NCI-H1694 treated with DMSO at 0.1 percent for 48 hours (cell line): ENCODE measurements around the gene CYP39A1.

Experiments
- DNase-seq: peaks from one replicate; lab custom pipeline; 2025; lab: John Stamatoyannopoulos, UW

CYP39A1 gene, protein sequence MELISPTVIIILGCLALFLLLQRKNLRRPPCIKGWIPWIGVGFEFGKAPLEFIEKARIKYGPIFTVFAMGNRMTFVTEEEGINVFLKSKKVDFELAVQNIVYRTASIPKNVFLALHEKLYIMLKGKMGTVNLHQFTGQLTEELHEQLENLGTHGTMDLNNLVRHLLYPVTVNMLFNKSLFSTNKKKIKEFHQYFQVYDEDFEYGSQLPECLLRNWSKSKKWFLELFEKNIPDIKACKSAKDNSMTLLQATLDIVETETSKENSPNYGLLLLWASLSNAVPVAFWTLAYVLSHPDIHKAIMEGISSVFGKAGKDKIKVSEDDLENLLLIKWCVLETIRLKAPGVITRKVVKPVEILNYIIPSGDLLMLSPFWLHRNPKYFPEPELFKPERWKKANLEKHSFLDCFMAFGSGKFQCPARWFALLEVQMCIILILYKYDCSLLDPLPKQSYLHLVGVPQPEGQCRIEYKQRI

DNA sequence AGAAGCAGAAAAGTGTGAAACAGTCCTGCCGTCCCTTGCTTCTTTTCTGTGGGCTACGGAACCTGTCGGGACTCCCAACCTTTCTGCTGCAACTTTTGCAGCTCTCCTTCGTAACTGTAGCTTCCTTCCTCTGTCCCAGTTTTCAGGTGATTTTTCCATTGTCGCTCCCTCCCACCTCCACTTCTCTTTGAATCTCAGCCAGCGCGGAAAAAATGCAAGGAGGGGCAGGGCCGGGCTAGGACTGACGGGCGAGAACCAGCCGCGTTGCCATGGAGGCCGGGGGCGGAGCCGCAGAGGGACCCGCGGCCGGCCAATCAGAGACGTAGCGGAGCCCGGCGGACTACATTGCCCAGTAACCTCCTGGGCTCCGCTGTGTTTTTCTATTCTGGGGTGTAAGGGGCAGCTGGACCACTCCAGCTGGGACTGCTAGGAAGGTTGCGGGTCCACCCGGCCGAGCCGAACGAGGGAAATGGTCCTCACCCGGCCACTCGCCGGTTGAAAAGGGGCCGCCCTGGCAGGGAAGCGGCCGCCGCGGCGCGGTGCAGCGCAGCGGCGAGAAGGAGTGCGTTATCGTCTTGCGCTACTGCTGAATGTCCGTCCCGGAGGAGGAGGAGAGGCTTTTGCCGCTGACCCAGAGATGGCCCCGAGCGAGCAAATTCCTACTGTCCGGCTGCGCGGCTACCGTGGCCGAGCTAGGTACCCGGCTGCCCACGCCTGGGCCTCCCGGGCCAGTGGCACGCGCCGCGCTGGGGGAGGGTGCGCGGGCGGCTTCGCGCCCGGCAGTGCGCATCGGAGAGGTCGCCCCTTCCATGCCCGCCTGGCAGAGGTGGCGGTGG lies at the start of gene CYP39A1, which contains the start of gene SLC25A27:
TSS of gene CYP39A1 (minus strand) at position 216 of the 836 bp plus-strand sequence. CDS start 236 bp downstream, outside the sequence.
TSS of gene SLC25A27 (plus strand) at position 373 of the 836 bp plus-strand sequence. CDS start at position 591, 218 bp downstream.
- peak; percentile 55 for DNase-seq

DNA sequence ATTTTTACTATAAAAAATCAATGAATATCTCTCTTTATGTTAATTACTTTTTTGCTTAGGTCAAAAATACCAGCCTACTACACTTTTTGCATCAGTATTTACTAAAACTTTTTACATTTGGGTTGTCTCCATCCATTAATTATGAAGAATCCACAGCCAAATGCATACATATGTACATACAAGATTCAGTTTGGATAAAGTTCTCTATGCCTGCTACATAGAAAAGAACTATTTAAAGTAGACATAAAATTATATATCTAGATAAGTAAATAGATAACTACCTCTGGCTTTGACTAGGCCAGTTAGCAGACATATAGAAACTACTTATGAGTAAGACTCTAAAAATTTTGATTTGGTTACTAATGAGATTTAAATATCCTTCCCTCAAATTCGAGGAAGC lies 47.4 kb upstream of the CYP39A1 start:
- no peak for DNase-seq

DNA sequence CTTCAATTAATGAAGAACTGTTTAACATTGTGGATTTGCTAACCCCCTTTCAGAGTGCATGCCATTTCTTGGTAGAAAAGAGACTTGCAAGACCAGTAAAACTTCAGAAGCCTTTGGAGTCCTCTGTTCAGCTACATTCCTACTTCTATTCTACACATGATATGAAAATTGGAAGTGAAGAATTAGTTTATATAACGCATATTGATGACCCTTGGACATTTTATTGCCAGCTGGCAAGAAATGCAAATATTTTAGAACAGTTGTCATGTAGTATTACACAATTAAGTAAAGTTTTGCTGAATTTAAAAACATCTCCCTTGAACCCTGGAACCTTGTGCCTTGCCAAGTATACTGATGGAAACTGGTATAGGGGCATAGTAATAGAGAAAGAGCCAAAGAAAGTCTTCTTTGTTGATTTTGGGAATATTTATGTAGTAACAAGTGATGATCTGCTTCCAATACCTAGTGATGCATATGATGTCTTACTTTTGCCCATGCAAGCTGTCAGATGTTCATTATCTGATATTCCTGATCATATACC lies 38.4 kb upstream of the CYP39A1 start:
- DNase-seq: no peak

DNA sequence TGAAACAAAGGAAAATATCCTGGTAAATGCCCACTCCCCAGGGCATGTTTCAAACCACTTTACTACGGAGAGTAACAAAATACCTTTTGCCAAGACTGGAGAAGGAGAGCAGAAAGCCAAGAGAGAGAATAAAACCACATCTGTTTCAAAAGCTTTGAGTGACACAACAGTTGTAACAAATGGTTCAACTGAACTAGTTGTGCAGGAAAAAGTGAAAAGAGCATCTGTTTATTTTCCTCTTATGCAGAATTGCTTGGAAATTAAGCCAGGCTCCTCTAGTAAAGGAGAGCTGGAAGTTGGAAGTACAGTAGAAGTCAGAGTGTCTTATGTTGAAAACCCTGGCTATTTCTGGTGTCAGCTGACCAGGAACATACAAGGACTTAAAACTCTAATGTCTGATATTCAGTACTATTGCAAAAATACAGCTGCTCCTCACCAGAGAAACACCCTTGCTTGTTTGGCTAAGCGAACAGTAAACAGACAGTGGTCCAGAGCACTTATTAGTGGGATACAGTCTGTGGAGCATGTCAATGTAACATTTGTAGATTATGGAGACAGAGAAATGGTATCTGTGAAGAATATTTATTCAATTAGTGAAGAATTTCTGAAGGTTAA lies 37.6 kb upstream of the CYP39A1 start:
- no peak for DNase-seq

DNA sequence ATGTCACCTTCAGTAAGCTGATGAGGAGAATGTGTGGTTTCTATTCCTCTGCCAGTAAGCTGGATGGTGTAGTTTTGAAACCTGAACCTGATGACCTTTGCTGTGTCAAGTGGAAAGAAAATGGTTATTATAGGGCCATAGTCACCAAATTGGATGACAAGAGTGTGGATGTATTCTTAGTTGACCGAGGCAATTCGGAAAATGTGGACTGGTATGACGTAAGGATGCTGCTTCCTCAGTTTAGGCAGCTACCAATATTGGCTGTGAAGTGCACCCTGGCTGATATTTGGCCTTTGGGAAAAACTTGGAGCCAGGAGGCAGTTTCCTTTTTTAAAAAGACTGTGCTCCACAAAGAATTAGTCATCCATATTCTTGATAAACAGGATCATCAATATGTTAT lies 37.0 kb upstream of the CYP39A1 start:
- DNase-seq: no peak

DNA sequence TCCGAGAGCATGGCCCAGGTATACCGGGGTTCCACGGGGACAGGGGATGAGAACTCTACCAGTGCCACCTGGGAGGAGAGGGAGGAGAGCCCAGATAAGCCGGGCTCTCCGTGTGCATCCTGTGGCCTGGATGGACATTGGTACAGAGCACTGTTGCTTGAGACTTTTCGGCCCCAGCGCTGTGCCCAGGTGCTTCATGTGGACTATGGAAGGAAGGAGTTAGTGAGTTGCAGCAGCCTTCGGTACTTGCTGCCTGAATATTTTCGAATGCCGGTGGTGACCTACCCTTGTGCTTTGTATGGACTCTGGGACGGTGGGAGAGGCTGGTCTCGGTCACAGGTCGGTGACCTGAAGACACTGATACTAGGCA lies 36.3 kb upstream of the CYP39A1 start:
- DNase-seq: no peak

DNA sequence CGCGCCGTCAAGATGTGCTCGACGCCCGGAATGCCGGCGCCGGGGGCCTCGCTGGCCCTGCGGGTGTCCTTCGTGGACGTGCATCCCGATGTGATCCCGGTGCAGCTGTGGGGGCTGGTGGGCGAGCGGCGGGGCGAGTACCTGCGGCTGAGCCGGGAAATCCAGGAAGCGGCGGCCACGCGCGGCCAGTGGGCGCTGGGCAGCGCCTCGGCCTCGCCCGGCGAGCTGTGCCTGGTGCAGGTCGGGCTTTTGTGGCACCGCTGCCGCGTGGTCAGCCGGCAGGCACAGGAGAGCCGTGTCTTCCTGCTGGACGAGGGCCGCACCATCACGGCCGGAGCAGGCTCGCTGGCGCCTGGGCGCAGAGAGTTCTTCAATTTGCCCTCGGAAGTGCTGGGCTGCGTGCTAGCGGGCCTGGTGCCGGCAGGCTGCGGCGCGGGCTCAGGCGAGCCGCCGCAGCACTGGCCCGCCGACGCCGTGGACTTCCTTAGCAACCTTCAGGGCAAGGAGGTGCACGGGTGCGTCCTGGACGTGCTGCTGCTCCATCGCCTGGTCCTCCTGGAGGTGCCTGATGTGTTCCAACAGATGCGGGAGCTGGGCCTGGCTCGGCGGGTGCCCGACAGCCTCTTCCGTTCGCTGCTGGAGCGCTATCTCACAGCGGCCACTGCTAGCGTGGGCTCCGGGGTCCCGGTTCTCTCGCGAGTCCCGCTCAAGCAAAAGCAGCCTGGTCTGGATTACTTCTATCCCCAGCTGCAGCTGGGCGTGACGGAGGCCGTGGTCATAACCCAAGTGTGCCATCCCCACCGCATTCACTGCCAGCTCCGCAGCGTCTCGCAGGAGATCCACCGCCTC lies 35.7 kb upstream of the CYP39A1 start:
- no peak for DNase-seq

DNA sequence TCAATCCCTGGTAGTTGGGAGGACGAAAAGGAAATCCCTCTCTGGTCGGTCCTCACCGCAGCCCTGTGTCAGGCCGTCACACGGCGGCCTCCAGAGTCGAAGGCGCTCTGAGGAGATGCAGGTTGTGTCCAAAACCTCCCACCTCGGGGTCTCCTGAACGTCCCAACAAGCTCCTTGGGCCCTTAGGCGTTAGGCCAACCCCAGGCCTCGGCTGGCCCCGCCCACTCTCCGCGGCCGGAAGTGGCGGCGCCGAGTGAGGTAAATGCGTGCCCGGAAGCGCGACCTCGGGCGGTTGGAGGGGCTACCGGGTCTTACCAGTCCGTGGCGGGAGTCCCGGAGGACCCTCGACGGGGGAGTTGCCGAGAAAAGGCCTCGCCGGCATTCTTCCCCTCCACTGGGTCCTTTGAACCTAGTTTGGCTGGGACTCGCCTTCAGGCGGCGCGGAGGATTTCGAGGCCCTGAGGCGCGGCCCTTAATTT lies 35.0 kb upstream of the CYP39A1 start, which contains the start of gene TDRD6:
TSS of gene TDRD6 (plus strand) at position 267 of the 479 bp plus-strand sequence. CDS start 244 bp downstream, outside the sequence.
- DNase-seq: no peak

DNA sequence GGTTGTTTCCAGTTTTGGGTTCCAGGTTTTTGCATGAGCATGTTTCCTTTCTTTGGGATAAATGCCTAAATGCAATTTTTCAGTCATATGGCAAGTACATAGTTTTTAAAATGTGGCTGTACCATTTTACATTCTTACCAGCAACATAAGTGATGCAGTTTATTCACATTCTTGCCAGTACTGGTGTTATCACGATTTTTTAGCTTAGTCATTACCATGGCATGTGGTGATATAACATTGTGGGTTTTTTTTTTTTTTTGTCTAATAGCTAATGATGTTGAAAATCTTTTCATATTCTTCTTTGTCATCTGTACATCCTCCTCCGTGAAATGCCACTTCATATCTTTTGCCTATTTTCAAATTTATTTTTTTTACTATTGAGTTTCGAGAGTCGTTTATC lies 32.2 kb upstream of the CYP39A1 start:
- DNase-seq: no peak

DNA sequence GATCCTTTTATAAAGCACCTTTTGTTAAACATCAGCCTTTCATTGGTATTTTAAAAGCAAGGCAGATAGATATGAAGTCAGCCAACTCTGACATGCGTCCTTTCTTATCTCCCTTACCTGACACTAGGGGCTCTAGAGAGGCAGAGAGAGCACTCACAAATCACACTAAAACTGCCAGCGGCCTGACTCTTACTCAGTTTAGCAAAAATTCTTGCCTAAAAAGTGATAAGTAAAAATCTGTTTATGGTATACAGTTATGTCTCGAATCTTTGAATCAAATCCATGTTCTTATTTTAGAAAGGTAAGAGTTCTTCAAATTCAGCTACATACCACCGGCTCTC lies 24.7 kb upstream of the CYP39A1 start:
- DNase-seq: no peak

DNA sequence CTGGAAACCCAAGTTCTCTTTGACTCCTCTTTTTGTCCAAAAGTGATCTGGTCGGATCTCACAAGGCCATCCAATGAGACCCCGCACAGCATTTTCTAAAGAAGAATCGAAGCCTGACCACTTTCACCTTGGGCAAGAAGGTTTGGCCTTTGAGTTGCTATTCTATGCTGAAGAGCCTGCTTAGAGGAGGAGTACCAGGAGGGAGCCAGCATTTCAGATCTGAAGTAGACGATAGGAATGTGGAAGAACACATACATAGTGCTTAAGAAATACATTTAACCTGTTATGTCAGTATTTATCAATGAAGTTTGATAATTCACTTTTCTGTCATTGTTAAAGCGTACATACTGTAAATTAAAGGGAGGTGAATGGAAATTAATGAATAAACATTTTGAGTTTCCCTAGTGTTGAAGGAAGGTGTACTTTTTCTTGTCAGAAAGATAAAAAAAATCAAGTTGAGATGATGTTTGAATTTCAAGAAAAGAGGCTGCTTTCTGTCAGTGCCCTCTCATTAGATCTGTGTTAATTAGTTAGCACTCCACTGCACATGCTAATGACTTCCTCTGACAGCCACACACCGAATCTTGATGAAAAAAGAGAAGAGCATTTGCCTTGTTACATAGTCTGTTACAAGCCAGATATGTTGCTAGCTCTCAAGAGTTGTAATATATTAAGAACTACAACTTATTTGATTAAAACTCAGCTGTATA lies 24.1 kb upstream of the CYP39A1 start:
- no peak for DNase-seq

DNA sequence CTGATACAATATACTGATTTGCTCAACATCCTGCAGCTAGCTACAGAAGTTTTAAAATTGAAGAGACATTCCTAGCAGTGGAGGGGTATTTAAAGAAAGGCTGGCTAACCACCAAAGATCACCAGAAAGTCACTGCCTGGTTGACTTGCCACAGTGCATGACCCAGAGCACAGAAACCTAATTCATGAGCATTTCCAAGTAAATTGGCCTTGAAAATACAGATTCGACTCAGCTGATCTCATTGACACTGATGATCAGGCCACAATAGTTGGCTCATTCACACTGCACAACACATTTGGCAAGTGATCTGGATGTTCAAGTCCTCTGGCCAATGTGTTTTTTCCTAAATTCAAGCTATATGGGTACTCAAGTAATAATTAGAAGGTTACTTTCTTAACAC lies 21.8 kb upstream of the CYP39A1 start:
- no peak for DNase-seq

DNA sequence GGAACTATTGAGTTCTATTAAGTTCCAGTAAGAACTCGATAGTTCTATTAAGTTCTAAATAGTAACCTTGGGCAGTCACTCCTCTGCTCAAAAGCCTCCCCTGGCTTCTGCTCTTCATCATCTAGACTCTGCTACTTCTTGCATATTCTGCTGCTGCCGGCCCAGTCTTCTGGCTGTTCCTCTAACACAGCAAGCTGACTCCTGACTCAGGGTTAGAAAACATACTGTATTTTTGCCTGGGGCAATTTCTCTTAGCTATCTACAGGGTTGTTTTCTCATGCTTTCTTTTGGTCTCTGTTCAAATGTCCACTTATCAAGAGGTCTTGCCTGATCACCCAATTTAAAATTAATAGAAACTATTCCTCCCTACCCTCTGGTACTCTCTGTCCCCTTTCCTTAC lies 14.8 kb upstream of the CYP39A1 start:
- no peak for DNase-seq

DNA sequence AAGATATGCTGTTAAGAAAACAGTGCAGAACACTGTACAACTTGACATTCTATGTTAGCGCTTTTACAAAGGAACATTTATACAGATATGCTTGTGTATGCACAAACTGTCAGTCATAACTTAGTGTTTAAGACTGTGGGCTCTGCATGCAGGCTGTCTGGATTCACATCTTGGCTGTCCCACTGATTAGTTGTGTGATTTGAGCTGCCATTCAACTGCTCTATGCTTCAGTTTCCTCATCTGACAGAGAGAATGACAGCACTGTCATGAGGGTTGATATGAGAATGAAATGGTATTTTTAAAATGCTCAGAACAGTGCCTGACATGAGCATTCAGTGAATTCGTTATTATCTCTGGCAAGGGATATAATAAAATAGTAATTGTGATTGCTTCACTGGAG lies 8.9 kb upstream of the CYP39A1 start:
- DNase-seq: no peak

DNA sequence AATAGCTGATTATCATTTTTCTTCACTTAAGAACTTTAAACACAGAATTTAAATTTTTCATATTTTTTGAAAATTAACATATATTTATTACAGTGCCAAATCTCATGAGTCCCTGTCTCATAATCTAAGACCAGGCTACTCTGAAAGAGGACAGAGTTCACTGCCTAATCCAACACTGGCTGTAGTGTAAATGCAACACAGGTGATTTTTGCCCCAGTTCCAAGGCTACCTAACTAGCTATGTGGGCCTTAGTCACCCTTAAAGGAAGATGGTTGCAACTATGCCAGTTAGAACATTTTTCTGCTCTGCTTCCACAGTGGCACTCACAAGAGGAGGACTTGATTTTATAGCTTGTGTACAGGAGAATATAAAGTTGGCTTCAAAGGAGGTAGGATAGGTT lies 5.0 kb upstream of the CYP39A1 start:
- no peak for DNase-seq

DNA sequence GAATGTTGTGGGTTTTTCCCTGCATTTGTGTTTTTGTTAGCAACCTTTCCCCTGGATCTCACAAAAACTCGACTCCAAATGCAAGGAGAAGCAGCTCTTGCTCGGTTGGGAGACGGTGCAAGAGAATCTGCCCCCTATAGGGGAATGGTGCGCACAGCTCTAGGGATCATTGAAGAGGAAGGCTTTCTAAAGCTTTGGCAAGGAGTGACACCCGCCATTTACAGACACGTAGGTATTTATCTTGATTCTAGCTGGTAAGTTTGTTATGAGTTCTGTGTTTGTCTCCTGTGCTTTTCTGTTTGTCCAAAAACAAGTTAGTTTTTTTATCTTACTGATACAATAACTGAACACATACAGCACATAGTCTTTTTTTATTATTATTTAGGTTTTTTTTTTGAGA lies 3.2 kb upstream of the CYP39A1 start:
- DNase-seq: no peak

DNA sequence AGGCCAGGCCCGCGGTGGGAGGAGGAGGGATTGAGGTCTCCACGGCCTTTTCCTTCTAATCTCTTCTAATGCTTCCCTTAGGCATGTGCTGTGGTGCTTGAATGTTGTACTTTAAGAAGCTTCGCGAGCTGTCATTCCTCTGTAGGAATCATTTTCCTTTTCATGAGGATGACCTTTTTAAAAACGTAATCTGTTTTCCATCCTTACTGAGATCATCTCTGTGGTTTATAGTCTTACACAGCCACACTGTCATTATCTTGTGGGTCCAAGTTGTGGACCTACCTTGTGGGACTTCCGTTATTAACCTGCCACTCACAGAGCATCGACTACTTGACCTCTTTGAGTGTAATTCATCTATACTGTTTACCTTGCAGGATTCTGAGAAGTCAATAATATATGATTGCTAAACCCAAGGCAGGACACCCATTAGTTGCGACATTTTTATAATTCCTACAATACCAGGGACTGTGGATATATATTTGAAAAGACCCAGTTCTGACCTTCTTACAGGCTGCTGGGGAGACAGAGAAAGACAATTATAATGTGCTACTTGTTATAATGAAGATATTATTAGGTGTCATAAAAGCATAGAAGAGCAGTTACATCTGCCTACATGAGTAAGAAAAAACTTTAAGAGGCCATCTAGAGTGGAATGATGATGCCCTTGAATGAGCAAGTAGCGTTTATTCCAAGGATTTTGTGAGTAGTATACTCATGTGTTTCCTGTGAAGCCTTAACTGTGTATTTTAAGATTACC lies 999 bp upstream of the CYP39A1 start:
- DNase-seq: no peak

DNA sequence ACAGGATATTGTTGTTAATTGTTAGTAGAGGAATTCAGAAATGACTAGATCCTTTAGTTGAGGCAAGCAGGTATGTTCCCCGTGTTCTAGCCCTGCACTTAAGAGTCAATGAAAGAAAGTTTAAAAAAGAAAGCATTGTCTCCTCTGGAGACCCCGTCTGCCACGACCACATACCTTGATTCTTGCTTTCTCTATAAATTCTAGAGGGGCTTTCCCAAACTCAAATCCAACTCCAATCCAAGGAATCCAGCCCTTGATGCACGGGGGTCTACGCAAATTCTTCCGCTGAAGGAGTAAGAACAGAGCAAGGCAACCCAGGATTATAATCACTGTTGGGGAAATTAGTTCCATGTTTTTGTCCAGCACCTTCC lies 401 bp downstream of the CYP39A1 start:
- no peak for DNase-seq

DNA sequence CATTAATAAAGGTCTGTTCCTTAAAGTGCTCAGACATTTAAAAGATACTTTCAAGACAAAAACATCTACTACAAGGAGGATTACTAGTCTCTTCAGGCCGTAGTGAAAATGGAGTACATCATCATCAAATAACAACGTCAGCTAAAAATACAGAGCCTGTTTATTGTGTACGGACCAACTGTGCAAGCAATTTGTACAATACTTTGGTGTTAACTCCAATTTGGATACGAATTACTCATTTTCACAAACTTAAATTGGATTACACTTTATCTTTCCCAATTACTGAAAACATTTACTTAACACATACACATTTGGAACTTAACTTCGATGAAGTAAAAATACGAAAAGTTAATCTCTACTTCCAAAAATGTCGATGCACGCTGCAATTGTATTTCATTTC lies 802 bp downstream of the CYP39A1 start:
- no peak for DNase-seq

DNA sequence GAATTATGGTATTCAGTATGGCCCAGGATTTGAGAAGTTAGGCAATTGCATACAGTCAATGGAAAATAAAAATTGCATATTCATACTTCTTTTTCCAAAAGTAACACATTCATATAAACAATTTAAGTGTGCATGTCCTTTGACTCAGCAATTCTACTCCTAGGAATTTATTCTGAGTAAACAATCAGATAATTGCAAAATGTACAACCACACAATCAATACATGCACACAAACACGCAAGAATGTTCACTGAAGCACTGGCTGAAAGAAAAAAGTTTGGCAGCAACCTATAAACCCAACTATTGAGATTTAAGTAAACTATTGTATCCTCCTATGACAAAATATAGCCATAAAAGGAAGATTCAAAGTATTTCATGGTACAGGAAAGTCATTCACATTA lies 1.6 kb downstream of the CYP39A1 start:
- DNase-seq: no peak
